Activated gamma-delta T cell (primary cell): ENCODE data around the gene RBM39.
"Not testable (repeated sequence)": the region's sequence is repeated elsewhere in the genome, so short reads cannot be mapped to it uniquely, and the experiment has no call there.

ENCODE experiments used
- DNase-seq: peaks from one replicate; lab custom pipeline; 2025; lab: John Stamatoyannopoulos, UW
- total RNA-seq, 2 donors: gene quantifications; one replicate each; lab custom pipeline; 2026; lab: John Stamatoyannopoulos, UW

Gene RBM39
- 995 to 1,219 reads per million in 2 donors for total RNA-seq

GRCh38 chr20:35741892-35742740, at the start of gene RBM39:
TSS of gene RBM39 (minus strand) at chr20:35742260. CDS start at chr20:35740874, 1,386 bp downstream.
- DNase-seq, result peak; percentile 74

GRCh38 chr20:35791821-35792220, 49.8 kb upstream of the RBM39 start:
- no peak for DNase-seq

DNA sequence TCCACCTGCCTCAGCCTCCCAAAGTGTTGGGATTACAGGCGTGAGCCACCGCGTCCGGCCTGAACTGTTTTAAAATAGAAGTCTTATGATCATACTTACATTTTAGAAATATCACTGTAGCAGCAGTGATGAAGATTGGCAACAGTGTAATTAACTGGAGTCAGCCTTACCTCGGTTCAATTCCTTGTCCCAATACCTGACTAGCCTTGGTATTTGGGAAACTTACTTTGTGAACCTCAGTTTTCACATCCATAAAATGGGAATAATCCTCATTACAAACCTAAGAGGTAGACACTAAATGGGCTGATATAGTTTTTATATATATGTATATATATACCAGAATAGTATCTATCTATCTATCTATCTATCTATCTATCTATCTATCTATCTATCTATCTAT, 49.0 kb upstream of the RBM39 start:
- no peak for DNase-seq

DNA sequence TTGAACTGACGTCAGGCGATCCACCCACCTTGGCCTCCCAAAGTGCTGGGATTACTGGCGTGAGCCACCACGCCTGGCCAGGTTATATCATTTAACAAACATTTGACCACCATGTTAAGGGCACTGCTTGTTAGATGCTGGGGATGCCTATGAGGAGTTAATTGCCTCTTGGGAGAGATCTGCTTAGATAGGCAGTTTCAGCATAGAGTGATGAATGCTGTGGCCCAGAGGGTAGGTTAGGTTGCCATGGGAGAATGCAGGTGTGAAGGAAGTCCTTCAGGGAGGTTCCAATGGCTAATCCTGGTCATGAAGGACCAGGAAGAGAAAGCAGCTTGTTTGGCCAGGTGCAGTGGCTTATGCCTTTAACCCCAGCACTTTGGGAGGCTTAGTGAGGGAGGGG, 46.7 kb upstream of the RBM39 start:
- DNase-seq, result no peak

- not testable (repeated sequence) for DNase-seq
These were observed 43.5 kb upstream of the RBM39 start for GRCh38 chr20:35785541-35785940.

DNA sequence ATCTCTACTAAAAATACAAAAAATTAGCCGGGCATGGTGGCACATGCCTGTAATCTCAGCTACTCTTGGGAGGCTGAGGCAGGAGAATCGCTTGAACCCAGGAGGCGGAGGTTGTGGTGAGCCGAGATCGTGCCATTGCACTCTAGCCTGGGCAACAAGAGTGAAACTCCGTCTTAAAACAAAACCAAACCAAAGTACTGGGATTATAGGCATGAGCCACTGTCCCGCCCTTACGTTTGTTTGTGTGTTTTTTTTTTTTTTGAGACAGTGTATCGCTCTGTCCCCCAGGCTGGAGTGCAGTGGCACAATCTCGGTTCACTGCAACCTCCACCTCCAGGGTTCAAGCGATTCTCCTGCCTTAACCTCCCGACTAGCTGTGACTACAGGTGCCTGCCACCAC, 41.8 kb upstream of the RBM39 start:
- DNase-seq, result not testable (repeated sequence)

DNA sequence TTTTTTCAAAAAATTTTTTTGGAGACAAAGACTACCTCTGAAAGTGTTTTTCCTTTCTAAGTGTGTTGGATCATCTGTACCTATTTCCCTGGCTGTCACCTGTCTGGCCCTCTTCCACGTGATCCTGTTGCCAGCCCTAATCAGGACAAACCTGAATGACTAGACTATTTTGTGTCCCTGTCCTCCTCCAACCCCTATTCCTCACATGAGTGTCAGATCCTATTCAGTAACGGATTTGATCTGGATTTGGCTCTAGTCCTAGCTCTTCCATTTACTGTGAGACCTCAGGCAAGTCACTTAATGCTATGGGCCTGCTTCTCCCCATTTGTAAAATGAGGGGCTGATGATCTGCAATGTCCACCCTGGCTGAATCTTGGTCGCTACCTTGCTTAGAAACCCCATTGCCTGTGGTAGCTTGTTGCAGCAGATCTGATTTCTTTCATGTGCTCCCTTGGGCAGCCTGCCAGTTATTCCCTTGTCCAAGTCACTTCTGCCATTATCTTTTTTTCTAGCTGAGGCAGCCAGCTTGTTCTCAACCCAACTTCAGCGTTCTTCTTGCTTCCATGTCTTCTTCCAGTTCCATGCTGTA, 34.5 kb upstream of the RBM39 start:
- no peak for DNase-seq

DNA sequence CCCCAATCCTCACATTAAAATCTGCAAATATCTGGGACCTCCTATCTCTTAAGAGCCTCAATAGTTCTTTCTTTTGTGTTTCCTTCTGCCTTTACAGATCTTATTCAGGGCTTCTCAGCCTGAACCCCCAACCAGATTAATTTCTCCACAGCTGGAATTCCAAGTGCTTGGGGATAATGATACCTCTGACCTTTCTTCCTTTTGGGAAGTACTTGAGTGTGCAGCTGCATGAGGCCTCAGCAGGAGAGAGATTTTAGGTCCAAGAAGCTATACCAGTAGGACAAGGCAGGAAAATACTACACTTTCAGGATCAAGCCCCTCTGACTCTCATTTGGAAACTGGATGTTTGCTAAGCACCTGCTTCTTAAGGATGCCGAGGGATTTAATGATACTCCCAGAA, 32.3 kb upstream of the RBM39 start:
- no peak for DNase-seq

DNA sequence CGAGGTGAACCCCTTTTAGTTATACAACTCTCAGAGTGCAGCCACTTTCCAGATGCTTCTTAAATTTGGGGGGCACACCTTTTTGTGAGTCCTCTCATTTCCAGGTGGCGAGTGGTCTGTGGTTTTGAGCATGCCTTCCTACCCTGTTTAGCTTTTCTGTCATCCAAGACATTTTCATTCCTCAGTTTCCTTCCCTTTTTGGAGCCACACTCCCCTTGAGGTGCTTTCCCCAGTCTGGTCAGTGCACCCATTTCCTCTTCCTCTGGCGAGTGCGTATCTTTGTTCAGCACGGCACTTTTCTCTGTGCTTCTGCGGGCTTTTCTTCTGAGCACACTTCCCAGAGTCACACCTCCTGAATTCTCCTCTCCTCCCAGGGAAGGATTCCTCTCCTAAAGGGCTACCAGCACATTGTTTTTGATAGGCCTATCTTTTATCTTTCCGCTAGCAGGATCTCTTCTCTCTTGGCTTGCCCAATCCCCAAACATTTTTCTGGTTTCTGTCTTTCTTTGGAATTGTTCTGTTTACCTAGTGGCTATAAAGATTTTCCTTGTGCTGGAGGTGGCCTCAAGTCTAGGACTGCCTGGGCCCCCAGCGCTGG, 31.2 kb upstream of the RBM39 start:
- DNase-seq, result no peak

GRCh38 chr20:35772563-35773058, 30.6 kb upstream of the RBM39 start:
- no peak for DNase-seq

- DNase-seq, result peak; percentile 99
These were observed 29.9 kb upstream of the RBM39 start, which contains the start of gene PHF20 for GRCh38 chr20:35771689-35772562. TSS of gene PHF20 (plus strand) at chr20:35772015. CDS start at chr20:35801523, 29,508 bp downstream.

DNA sequence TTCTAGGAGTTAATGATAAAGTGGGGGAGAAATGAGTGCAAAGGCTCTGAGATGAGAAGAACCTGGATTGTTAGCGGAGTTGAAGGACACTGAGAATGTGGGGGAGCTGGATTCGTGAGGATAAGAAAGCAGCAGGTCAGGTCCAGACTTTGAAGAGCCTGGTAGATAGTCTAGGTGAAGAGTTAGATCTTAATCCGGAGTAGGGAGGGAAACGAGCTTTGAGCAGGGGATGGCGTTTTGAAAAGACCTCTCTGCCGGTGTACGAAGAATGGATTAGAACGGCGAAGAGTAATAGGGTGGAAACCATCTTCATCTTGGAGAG, 29.3 kb upstream of the RBM39 start:
- DNase-seq, result no peak

GRCh38 chr20:35768731-35769664, 26.9 kb upstream of the RBM39 start:
- DNase-seq, result no peak

DNA sequence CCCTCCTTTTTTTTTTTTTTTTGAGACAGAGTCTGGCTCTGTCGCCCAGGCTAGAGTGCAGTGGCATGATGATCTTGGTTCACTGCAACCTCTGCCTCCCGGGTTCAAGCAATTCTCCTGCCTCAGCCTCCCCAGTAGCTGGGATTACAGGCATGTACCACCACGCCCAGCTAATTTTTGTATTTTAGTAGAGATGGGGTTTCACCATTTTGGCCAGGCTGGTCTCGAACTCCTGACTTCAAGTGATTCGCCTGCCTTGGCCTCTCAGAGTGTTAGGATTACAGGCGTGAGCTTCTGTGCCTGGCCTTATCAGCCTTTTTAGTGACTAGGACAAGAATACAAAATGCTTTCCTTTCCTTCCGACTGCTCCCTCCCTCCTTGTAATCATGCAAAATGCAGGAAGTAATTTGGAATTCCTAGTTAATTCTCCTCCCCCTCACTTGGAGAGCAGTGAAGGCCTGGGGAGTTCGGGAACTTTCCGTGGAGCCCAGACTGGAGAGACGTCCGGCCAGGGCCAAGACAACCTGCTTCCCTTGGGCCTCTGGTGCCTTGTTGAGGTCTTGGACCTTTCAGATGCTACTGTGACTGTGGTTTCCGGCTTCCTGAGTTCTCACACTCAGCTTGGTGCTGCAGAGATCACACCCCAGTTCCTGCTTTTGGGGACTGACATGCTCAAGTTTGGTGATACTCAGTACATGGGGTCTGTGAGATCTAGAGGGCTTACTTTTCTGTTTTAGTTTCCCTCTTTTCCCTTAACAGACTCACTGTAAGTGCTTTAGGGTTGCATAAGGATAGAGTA, 25.8 kb upstream of the RBM39 start:
- no peak for DNase-seq

GRCh38 chr20:35766843-35767242, 24.8 kb upstream of the RBM39 start:
- DNase-seq, result no peak

DNA sequence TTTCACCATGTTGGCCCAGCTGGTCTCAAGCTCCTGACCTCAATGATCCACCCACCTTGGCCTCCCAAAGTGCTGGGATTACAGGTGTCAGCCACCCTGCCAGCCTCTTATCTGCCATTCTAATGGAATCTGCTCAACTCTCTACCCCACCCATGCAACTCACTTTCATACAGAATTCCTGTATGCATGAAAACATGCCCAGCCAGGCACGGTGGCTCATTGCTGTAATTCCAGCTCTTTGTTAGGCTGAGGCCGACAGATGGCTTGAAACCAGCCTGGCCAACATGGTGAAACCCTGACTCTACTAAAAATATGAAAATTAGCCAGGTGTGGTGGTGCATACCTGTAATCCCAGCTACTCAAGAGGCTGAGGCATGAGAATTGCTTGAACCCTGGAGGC, 22.9 kb upstream of the RBM39 start:
- DNase-seq, result not testable (repeated sequence)

DNA sequence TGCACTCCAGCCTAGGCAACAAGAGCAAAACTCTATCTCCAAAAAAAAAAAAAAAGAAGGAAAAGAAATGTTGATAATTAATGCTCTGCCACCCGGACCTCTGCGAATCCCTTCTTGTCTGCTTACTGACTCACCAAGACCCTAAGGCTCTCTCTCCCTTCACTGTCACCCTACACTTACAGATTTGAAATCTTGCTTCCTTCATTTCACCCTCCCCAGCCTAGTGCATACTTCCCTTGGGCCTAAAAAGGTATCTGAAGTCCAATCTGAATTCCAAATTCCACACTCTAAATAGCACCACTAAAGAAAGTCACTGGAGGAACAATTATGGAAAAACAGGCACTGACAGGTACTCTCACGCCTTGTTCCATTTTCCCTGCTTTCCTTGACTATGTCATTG, 20.4 kb upstream of the RBM39 start:
- DNase-seq, result no peak

- DNase-seq, result not testable (repeated sequence)
These were observed 19.5 kb upstream of the RBM39 start for GRCh38 chr20:35761548-35761947.

DNA sequence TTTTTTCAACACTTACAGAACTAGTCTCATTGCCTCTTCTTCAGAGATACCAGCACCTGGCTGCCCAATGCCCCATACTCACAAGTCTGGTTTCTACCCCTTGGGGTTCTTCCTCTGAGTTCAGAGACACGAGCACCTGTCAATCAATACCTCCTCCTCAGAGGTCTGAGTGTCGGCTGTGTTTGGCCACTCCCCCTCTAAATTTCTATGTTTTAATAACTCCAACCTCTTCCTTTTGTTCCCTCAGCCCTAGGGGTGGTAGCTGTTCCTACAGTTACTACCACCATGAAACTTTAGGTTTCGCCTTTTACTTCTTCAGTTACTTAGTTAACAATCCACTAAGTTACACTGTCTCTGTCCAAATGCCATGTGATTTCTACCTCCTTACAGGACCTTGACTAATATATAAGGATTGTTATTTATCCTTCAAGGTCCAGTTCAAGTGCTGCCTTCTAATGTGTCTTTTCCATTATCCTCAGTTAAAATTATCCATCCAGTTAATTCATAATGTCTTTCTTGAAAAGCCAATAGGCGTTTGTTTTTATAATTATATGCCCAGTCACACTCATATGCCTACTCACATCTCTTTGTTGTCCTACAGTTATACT, 15.1 kb upstream of the RBM39 start:
- DNase-seq, result no peak
